Fibroblast of the aortic adventitia (primary cell): ENCODE measurements around the gene ZP2. TPM values are rescaled to one million over a fixed set of nuclear protein-coding genes. Genes with fewer than 3 reads are reported as not detected.
A peak's percentile ranks its signal among the peaks of the same experiment; 100 is the strongest.
"Not testable (repeated sequence)": the region's sequence is repeated elsewhere in the genome, so short reads cannot be mapped to it uniquely, and the experiment has no call there.

Source experiments
- DNase-seq: peaks from one replicate; pipeline ENCODE4 v3.0.0-alpha.2; 2010; ENCODE audit warnings: low read depth
- H3K4me3 ChIP-seq: 2 replicates; pipeline ENCODE4 v1.5.1; 2011; ENCODE audit warnings: low read depth, mild to moderate bottlenecking, control low read depth, low read length, moderate library complexity
- CTCF ChIP-seq: IDR thresholded peaks from 2 replicates; pipeline ENCODE4 v1.5.1; 2011; ENCODE audit warnings: mild to moderate bottlenecking, low read length, control low read depth, inconsistent platforms; ENCODE audit not compliant: insufficient read depth
- total RNA-seq: library from RNA; depleted of rRNA; stranded (reverse); fragments of >200 nt; gene quantifications from 2 replicates; pipeline ENCODE4 v1.2.3, GENCODE V29; 2012; ENCODE audit warnings: low replicate concordance

Gene ZP2
- total RNA-seq, 1 donor = not detected

DNA sequence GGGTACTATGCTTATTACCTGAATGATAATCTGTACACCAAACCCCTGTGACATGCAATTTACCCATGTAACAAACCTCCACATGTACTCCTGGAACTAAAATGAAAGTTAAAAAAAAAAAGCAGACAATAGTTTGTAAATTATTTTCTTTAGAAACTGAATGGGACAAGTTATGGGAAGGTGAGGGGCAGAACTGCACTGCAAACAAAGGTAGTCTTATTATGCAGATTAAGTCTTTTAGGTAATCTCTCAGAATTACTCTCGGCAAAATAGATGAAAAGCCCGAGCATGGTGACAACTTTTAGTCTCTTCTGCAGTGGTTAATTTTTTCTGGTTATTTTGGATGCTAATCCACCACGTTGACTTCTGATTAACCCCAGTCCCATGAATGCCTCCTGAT lies 27.4 kb downstream of the ZP2 start:
- TF ChIP-seq CTCF = no peak
- H3K4me3 ChIP-seq = no peak overlapping the region
- DNase-seq = no peak

DNA sequence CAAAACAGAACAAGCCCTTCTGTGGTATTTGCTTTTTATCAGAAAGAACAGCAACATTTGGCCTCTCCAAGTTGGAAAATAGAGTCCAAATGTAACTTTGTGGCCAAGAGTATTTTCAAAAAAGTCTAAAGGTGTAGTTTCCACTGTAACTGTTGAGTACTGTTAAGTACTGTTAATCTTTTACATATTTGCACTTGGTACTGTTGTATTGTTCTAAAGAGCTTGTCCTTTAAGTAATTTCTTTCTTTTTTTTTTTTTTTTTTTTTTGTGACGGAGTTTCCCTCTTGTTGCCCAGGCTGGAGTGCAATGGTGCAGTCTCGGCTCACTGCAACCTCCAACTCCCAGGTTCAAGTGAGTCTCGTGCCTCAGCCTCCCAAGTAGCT lies 31.4 kb downstream of the ZP2 start:
- no peak for TF ChIP-seq CTCF
- no peak overlapping the region for H3K4me3 ChIP-seq
- no peak for DNase-seq

DNA sequence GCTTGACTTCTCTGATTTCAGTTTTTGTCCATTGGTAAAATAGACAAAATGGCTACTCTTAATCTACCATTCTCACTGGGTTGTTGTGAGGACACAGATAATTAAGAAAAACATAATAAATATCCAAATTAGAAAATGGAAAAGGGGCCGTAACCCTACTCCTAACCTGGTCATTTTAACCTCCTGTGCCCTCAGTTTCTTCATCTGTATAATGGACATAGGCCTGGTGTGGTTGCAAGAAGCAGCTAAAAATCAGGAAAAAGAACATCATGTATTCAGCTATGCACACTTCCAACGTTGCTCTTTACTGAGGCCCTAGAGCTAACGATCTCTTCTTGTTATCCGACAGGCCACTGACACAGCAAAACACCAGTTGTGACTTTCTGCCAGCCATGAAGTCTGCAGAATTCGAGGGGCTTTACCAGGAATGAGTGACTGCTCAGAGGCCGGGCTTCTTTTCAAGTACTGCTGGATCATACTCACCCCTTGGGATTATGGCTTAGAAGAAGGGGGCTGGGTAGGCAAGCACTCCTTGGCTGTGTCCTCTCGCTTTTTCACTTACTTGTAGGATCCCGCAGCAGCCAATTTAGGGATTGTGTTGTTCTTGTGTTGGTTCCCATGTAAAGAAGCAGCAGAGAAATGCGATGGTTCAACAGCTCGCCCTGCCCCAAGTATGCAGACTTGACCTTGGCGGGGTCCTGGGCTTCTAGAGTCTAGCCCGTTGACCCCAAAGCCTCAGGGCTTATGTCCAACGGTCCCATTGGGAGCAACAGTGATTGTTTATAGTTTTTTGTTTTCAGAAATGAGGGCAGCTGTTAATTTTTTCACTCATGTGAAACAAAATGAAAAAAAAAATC lies 32.0 kb downstream of the ZP2 start:
- TF ChIP-seq CTCF = no peak
- DNase-seq = no peak
- no peak overlapping the region for H3K4me3 ChIP-seq

DNA sequence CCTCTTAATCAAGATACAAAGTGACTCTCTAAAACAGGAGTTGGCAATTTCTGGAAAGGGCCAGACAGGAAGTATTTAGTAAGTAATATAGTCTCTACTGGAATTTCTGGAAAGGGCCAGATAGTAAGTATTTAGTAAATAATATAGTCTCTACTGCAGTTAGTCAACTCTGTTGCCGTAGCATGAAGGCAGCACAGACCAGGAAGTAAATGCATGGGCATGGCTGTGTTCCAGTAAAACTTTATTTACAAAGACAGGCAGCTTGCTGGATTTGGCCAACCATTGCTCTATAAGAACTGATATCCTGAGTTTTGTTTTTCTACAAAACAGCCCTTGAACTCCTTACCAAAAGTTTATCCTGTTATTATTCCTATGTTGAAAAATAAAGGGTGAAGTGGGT lies 36.0 kb downstream of the ZP2 start:
- DNase-seq = no peak
- no peak for TF ChIP-seq CTCF
- no peak overlapping the region for H3K4me3 ChIP-seq

- no peak for TF ChIP-seq CTCF
- DNase-seq = no peak
Observed at GRCh38 chr16:21172650-21173049, 38.7 kb downstream of the ZP2 start.

GRCh38 chr16:21170116-21170515 lies 41.3 kb downstream of the ZP2 start:
- DNase-seq, H3K4me3 ChIP-seq: not testable (repeated sequence)

More at GRCh38 chr16:21172650-21173049, 38.7 kb downstream of the ZP2 start:
- H3K4me3 ChIP-seq = no peak overlapping the region

DNA sequence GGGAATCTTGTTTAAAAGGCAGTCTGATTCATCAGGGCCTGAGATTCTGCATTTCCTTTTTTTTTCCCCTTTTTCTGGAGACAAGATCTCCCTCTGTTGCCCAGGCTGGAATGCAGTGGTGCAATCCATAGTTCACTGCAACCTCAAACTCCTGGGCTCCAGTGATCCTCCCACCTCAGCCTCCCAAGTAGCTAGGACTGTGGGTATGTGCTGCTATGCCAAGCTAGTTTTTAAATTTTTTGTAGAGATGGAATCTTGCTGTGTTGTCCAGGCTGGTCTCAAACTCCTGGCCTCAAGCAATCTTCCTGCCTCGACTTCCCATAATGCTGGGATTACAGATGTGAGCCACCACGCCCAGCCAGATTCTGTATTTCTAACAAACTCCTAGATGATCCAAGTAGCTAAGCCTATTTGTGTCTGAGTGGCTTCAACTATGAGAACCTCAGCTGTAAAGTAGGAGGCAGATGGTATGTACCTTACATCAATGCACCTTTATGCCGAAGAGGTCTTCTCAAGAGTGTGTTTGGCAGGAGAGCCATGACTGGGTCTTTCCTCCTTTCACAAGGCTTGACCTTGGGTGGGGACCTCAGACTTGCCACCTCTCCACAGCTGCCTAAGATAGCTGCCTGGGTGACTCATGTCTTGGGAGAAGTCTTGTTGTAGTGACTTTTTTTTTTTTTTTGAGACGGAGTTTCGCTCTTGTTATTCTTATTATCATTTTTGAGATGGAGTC lies 42.0 kb downstream of the ZP2 start:
- DNase-seq = peak; percentile 50
- TF ChIP-seq CTCF = no peak
- no peak overlapping the region for H3K4me3 ChIP-seq
